H1 (cell line): ENCODE measurements around the gene APP.

Experiments used
- CEBPB ChIP-seq: IDR thresholded peaks from 2 replicates; pipeline ENCODE4 v1.6.1; 2012; ENCODE audit warnings: low read depth, low read length
- EGR1 ChIP-seq: IDR thresholded peaks from 2 replicates; pipeline ENCODE4 v1.6.1; 2011; ENCODE audit warnings: low read depth, low read length, borderline replicate concordance
- EZH2 ChIP-seq: fragments of 200-600 bp; sonication (generic); IDR thresholded peaks from 2 replicates; pipeline ENCODE4 v1.7.1; 2012; ENCODE audit warnings: low read depth, mild to moderate bottlenecking, moderate library complexity, low read length, inconsistent platforms; ENCODE audit not compliant: severe bottlenecking
- POLR2A ChIP-seq, 2 experiments: IDR thresholded peaks; 1 replicate in 1 of 2; 2 replicates in 1 of 2; pipeline ENCODE4 v1.6.1; 2011; ENCODE audit warnings: low read depth in 2 of 2, low read length in 2 of 2, mild to moderate bottlenecking in 2 of 2; ENCODE audit errors: control extremely low read depth in 1 of 2
- RAD21 ChIP-seq, 2 experiments: IDR thresholded peaks in 1 of 2; conservative IDR thresholded peaks in 1 of 2; 2 replicates each; pipeline ENCODE4 v1.6.1; 2011; ENCODE audit warnings: low read depth in 2 of 2, low read length in 2 of 2, improper control_type of control experiment in 1 of 2, inconsistent platforms in 1 of 2, mild to moderate bottlenecking in 1 of 2, moderate library complexity in 1 of 2
- RXRA ChIP-seq: IDR thresholded peaks from 2 replicates; pipeline ENCODE4 v1.6.1; 2011; ENCODE audit warnings: low read depth, mild to moderate bottlenecking, low read length, moderate library complexity; ENCODE audit not compliant: insufficient read depth
- SP4 ChIP-seq: IDR thresholded peaks from 2 replicates; pipeline ENCODE4 v1.6.1; 2012; ENCODE audit warnings: low read length, inconsistent platforms
- YY1 ChIP-seq: IDR thresholded peaks from 2 replicates; pipeline ENCODE4 v1.6.1; 2011; ENCODE audit warnings: low read depth, mild to moderate bottlenecking, low read length
- TF ChIP-seq, protein P1 (sequence below), 3 experiments: IDR thresholded peaks; 1 replicate in 2 of 3; 2 replicates in 1 of 3; pipeline versions ENCODE4 v1.5.1 to v1.6.1; 2011; ENCODE audit warnings: low read length in 3 of 3, mild to moderate bottlenecking in 3 of 3, inconsistent platforms in 2 of 3, low read depth in 1 of 3, moderate library complexity in 1 of 3; ENCODE audit not compliant: insufficient read depth in 1 of 3; ENCODE audit errors: control extremely low read depth in 1 of 3
- TF ChIP-seq, protein P2 (sequence below): IDR thresholded peaks from 2 replicates; pipeline ENCODE4 v1.6.1; 2012; ENCODE audit warnings: inconsistent platforms
- TF ChIP-seq, protein P3 (sequence below): IDR thresholded peaks from 2 replicates; pipeline ENCODE4 v1.6.1; 2011; ENCODE audit warnings: low read depth, mild to moderate bottlenecking, low read length; ENCODE audit not compliant: insufficient read depth

DNA sequence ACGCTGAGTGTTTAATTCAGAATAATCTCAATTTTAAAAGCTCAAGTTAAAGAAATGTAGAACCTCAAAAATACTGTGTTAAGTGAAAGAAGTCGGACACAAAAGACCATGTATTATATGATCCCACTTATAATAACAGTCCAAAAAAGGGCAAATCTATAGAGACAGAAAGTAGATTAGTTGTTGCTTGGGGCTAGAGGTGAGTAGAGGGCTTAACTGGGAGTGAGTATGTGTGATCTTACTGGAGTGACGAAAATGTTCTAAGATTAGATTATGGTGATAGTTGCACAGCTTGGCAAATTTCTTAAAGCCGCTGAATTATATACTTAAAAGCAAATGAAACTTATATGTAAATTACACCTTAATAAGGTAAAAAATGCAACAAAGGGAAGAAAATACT is 150.5 kb downstream of the APP start:
- TF ChIP-seq YY1 (no peak), RXRA (no peak), EZH2 (no peak), EGR1 (no peak), RAD21 (IDR thresholded peaks at IDR 0.05 in 1 of 2, conservative IDR thresholded peaks at IDR 0.05 in 1 of 2; ENCODE audit: low read depth in 2 of 2, low read length in 2 of 2) (no peak), POLR2A (IDR thresholded peaks at IDR 0.05; ENCODE audit: control extremely low read depth in 1 of 2, low read depth in 2 of 2, low read length in 2 of 2) (no peak), SP4 (no peak), CEBPB (no peak)
- TF ChIP-seq, protein P1, sequence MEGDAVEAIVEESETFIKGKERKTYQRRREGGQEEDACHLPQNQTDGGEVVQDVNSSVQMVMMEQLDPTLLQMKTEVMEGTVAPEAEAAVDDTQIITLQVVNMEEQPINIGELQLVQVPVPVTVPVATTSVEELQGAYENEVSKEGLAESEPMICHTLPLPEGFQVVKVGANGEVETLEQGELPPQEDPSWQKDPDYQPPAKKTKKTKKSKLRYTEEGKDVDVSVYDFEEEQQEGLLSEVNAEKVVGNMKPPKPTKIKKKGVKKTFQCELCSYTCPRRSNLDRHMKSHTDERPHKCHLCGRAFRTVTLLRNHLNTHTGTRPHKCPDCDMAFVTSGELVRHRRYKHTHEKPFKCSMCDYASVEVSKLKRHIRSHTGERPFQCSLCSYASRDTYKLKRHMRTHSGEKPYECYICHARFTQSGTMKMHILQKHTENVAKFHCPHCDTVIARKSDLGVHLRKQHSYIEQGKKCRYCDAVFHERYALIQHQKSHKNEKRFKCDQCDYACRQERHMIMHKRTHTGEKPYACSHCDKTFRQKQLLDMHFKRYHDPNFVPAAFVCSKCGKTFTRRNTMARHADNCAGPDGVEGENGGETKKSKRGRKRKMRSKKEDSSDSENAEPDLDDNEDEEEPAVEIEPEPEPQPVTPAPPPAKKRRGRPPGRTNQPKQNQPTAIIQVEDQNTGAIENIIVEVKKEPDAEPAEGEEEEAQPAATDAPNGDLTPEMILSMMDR (IDR thresholded peaks at IDR 0.05; ENCODE audit: control extremely low read depth in 1 of 3, insufficient read depth in 1 of 3, low read depth in 1 of 3, low read length in 3 of 3) = no peak
- TF ChIP-seq, protein P2, sequence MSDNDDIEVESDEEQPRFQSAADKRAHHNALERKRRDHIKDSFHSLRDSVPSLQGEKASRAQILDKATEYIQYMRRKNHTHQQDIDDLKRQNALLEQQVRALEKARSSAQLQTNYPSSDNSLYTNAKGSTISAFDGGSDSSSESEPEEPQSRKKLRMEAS = no peak
- TF ChIP-seq, protein P3, sequence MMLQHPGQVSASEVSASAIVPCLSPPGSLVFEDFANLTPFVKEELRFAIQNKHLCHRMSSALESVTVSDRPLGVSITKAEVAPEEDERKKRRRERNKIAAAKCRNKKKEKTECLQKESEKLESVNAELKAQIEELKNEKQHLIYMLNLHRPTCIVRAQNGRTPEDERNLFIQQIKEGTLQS = no peak
